HG03108 (cell line): ENCODE results near the gene GSDMA.

Experiments
- ATAC-seq: cut with Tn5 transposase; IDR thresholded peaks from one replicate; pipeline ENCODE4 v1.9.1; 2021; ENCODE audit warnings: moderate library complexity; ENCODE audit not compliant: unreplicated experiment

The GSDMA gene

GRCh38 chr17:39962642-39963220 lies at the start of gene GSDMA:
TSS of gene GSDMA (plus strand) at chr17:39963004. CDS start at chr17:39965688, 2,684 bp downstream.
- ATAC-seq, result no peak

GRCh38 chr17:39913989-39914388 lies 48.8 kb upstream of the GSDMA start:
- ATAC-seq, result no peak

GRCh38 chr17:39915559-39915958 lies 47.2 kb upstream of the GSDMA start:
- no peak for ATAC-seq

GRCh38 chr17:39916918-39917317 lies 45.9 kb upstream of the GSDMA start:
- no peak for ATAC-seq

GRCh38 chr17:39919087-39919683 lies 43.6 kb upstream of the GSDMA start:
- ATAC-seq, result no peak

GRCh38 chr17:39920218-39921210 lies 42.3 kb upstream of the GSDMA start:
- no peak for ATAC-seq

GRCh38 chr17:39921323-39921722 lies 41.5 kb upstream of the GSDMA start:
- no peak for ATAC-seq

- no peak for ATAC-seq
These were observed 40.8 kb upstream of the GSDMA start for GRCh38 chr17:39922006-39922405.

- ATAC-seq, result no peak
These were observed 39.6 kb upstream of the GSDMA start for GRCh38 chr17:39923230-39923629.

- ATAC-seq, result no peak
These were observed 38.7 kb upstream of the GSDMA start for GRCh38 chr17:39923836-39924690.

GRCh38 chr17:39924691-39925055 lies 38.1 kb upstream of the GSDMA start:
- ATAC-seq, result no peak

GRCh38 chr17:39925282-39926134 lies 37.3 kb upstream of the GSDMA start:
- no peak for ATAC-seq

- ATAC-seq, result no peak
These were observed 36.6 kb upstream of the GSDMA start for GRCh38 chr17:39926135-39926587.

- no peak for ATAC-seq
These were observed 36.2 kb upstream of the GSDMA start for GRCh38 chr17:39926588-39927100.

- ATAC-seq, result peak; percentile 65
These were observed 35.5 kb upstream of the GSDMA start, which contains the start of the genes LRRC3C and ORMDL3 for GRCh38 chr17:39927101-39927928. TSS of gene LRRC3C (plus strand) at chr17:39927732. CDS start at chr17:39941524, 13,792 bp downstream. TSS of gene ORMDL3 (minus strand) at chr17:39927601. CDS start at chr17:39924203, 3,398 bp downstream.

GRCh38 chr17:39927929-39928857 lies 34.6 kb upstream of the GSDMA start:
- no peak for ATAC-seq

GRCh38 chr17:39928858-39929645 lies 33.8 kb upstream of the GSDMA start:
- ATAC-seq, result no peak
